GM18868 (cell line): Measurements from ENCODE around the gene PAFAH1B2.
"Not testable (repeated sequence)": the region's sequence is repeated elsewhere in the genome, so short reads cannot be mapped to it uniquely, and the experiment has no call there.

ENCODE experiments used
- ATAC-seq: cut with Tn5 transposase; IDR thresholded peaks from one replicate; pipeline ENCODE4 v1.9.1; 2021; ENCODE audit warnings: mild to moderate bottlenecking, moderate library complexity; ENCODE audit not compliant: unreplicated experiment

The PAFAH1B2 gene

GRCh38 chr11:117172724-117173421 is 28.8 kb downstream of the PAFAH1B2 start:
- ATAC-seq, result no peak

- no peak for ATAC-seq
Measured at GRCh38 chr11:117175104-117175503, 31.0 kb downstream of the PAFAH1B2 start.

- no peak for ATAC-seq
Measured at GRCh38 chr11:117175781-117176180, 31.7 kb downstream of the PAFAH1B2 start.

- no peak for ATAC-seq
Measured at GRCh38 chr11:117176186-117176585, 32.1 kb downstream of the PAFAH1B2 start.

GRCh38 chr11:117177534-117178209 is 33.6 kb downstream of the PAFAH1B2 start:
- ATAC-seq, result no peak

GRCh38 chr11:117178210-117179034 is 34.3 kb downstream of the PAFAH1B2 start, which contains the start of gene SIDT2:
SIDT2 (plus strand) TSS chr11:117178743; CDS start chr11:117179264, 521 bp downstream.
- peak; percentile 90 for ATAC-seq

GRCh38 chr11:117179048-117179999 is 35.2 kb downstream of the PAFAH1B2 start:
- ATAC-seq, result peak; percentile 29

GRCh38 chr11:117180020-117180419 is 35.9 kb downstream of the PAFAH1B2 start:
- ATAC-seq, result no peak

GRCh38 chr11:117180661-117181585 is 36.8 kb downstream of the PAFAH1B2 start:
- peak; percentile 35 for ATAC-seq

- ATAC-seq, result no peak
Measured at GRCh38 chr11:117181586-117182550, 37.8 kb downstream of the PAFAH1B2 start.

GRCh38 chr11:117182551-117182935 is 38.5 kb downstream of the PAFAH1B2 start:
- ATAC-seq, result no peak

GRCh38 chr11:117183178-117183577 is 39.1 kb downstream of the PAFAH1B2 start:
- ATAC-seq, result not testable (repeated sequence)

GRCh38 chr11:117183724-117184349 is 39.8 kb downstream of the PAFAH1B2 start:
- no peak for ATAC-seq

GRCh38 chr11:117185736-117186430 is 41.8 kb downstream of the PAFAH1B2 start:
- ATAC-seq, result no peak

- ATAC-seq, result no peak
Measured at GRCh38 chr11:117186431-117186761, 42.3 kb downstream of the PAFAH1B2 start.

- no peak for ATAC-seq
Measured at GRCh38 chr11:117187007-117187406, 42.9 kb downstream of the PAFAH1B2 start.

- no peak for ATAC-seq
Measured at GRCh38 chr11:117187428-117187798, 43.3 kb downstream of the PAFAH1B2 start.
